OCI-LY1 (cell line): ENCODE measurements around the gene ERVMER34-1.

ENCODE experiments used
- H2AFZ ChIP-seq: fragments of 200-600 bp; sonication (generic), shearing (Covaris generic); 2 replicates; pipeline ENCODE4 v1.6.0; 2014; ENCODE audit warnings: antibody characterized with exemption, mild to moderate bottlenecking, low read length
- H3F3A ChIP-seq: fragments of 200-600 bp; sonication (generic), shearing (Covaris generic); 2 replicates; pipeline ENCODE4 v1.6.0; 2014; ENCODE audit warnings: mild to moderate bottlenecking, antibody characterized with exemption, low read length, moderate library complexity; ENCODE audit not compliant: insufficient read depth
- H3K27ac ChIP-seq: fragments of 200-600 bp; sonication (generic); 2 replicates; pipeline ENCODE4 v1.5.1; 2014; ENCODE audit warnings: low read length, mixed run types, mild to moderate bottlenecking, low read depth; ENCODE audit not compliant: poor library complexity, severe bottlenecking
- H3K27me3 ChIP-seq: fragments of 200-600 bp; sonication (generic); 2 replicates; pipeline ENCODE4 v1.6.0; 2014; ENCODE audit warnings: antibody characterized with exemption, mild to moderate bottlenecking, low read length, moderate library complexity; ENCODE audit not compliant: insufficient read depth
- H3K36me3 ChIP-seq: fragments of 200-600 bp; sonication (generic); 2 replicates; pipeline ENCODE4 v1.6.1; 2014; ENCODE audit warnings: mild to moderate bottlenecking, antibody characterized with exemption, low read length, moderate library complexity, mixed read lengths; ENCODE audit not compliant: insufficient read depth
- H3K4me1 ChIP-seq: fragments of 200-600 bp; sonication (generic); 2 replicates; pipeline ENCODE4 v1.5.1; 2014; ENCODE audit warnings: mild to moderate bottlenecking, low read length, moderate library complexity; ENCODE audit not compliant: insufficient read depth, severe bottlenecking
- H3K4me2 ChIP-seq: fragments of 200-600 bp; sonication (generic), shearing (Covaris generic); 2 replicates; pipeline ENCODE4 v1.6.1; 2014; ENCODE audit warnings: low read length
- H3K4me3 ChIP-seq: fragments of 200-600 bp; sonication (generic); 2 replicates; pipeline ENCODE4 v1.5.1; 2014; ENCODE audit warnings: low read length, low read depth, mild to moderate bottlenecking, mixed read lengths; ENCODE audit not compliant: poor library complexity, severe bottlenecking
- H3K79me2 ChIP-seq: fragments of 200-600 bp; shearing (Covaris generic); 2 replicates; pipeline ENCODE4 v1.6.1; 2016; ENCODE audit warnings: mixed run types, low read length, mixed read lengths; ENCODE audit not compliant: insufficient read depth
- H3K9ac ChIP-seq: fragments of 200-600 bp; sonication (generic), shearing (Covaris generic); 2 replicates; pipeline ENCODE4 v1.6.1; 2014; ENCODE audit warnings: mild to moderate bottlenecking, low read length, mixed read lengths
- H3K9me2 ChIP-seq: fragments of 200-600 bp; sonication (generic), shearing (Covaris generic); 2 replicates; pipeline ENCODE4 v1.6.1; 2014; ENCODE audit warnings: low read depth, mild to moderate bottlenecking, low read length, mixed read lengths
- H3K9me3 ChIP-seq: fragments of 200-600 bp; shearing (Covaris generic); 2 replicates; pipeline ENCODE4 v1.6.1; 2014; ENCODE audit warnings: low read length, mixed read lengths
- H4K20me1 ChIP-seq: fragments of 200-600 bp; sonication (generic), shearing (Covaris generic); 2 replicates; pipeline ENCODE4 v1.6.0; 2016; ENCODE audit warnings: mild to moderate bottlenecking, low read length; ENCODE audit not compliant: insufficient read depth
- CTCF ChIP-seq: fragments of 200-600 bp; sonication (generic), shearing (Covaris generic); IDR thresholded peaks from 2 replicates; pipeline ENCODE4 v1.5.1; 2017; ENCODE audit warnings: mild to moderate bottlenecking, antibody characterized with exemption, low read length, moderate library complexity, mixed read lengths
- EZH2 ChIP-seq: fragments of 200-600 bp; sonication (generic), shearing (Covaris generic); IDR thresholded peaks from 2 replicates; pipeline ENCODE4 v1.8.0; 2017; ENCODE audit warnings: borderline replicate concordance, mixed run types, mild to moderate bottlenecking, antibody characterized with exemption, low read length, moderate library complexity, mixed read lengths

Gene ERVMER34-1, protein sequence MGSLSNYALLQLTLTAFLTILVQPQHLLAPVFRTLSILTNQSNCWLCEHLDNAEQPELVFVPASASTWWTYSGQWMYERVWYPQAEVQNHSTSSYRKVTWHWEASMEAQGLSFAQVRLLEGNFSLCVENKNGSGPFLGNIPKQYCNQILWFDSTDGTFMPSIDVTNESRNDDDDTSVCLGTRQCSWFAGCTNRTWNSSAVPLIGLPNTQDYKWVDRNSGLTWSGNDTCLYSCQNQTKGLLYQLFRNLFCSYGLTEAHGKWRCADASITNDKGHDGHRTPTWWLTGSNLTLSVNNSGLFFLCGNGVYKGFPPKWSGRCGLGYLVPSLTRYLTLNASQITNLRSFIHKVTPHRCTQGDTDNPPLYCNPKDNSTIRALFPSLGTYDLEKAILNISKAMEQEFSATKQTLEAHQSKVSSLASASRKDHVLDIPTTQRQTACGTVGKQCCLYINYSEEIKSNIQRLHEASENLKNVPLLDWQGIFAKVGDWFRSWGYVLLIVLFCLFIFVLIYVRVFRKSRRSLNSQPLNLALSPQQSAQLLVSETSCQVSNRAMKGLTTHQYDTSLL

GRCh38 chr4:52750819-52751486 lies at the start of gene ERVMER34-1:
TSS of gene ERVMER34-1 (minus strand) at chr4:52751425. CDS start at chr4:52745520, 5,905 bp downstream.
- no peak within 1 kb of the TSS for H2AFZ ChIP-seq
- H3K27me3 ChIP-seq, result no peaks in the 10 kb centered on the region
- no peaks in the 10 kb centered on the region for H3K79me2 ChIP-seq
- no peak for TF ChIP-seq EZH2
- no peak for TF ChIP-seq CTCF
- H3K9me2 ChIP-seq, result no peaks in the 10 kb centered on the region
- H4K20me1 ChIP-seq, result no peaks in the 10 kb centered on the region
- no peak within 1 kb of the TSS for H3K4me2 ChIP-seq
- H3K36me3 ChIP-seq, result no peaks in the 10 kb centered on the region
- no peak within 1 kb of the TSS for H3K9ac ChIP-seq
- H3K4me3 ChIP-seq, result no peak within 1 kb of the TSS
- no peak within 1 kb of the TSS for H3K27ac ChIP-seq
- no peaks in the 10 kb centered on the region for H3F3A ChIP-seq
- no peaks in the 10 kb centered on the region for H3K9me3 ChIP-seq
- no peaks in the 10 kb centered on the region for H3K4me1 ChIP-seq

DNA sequence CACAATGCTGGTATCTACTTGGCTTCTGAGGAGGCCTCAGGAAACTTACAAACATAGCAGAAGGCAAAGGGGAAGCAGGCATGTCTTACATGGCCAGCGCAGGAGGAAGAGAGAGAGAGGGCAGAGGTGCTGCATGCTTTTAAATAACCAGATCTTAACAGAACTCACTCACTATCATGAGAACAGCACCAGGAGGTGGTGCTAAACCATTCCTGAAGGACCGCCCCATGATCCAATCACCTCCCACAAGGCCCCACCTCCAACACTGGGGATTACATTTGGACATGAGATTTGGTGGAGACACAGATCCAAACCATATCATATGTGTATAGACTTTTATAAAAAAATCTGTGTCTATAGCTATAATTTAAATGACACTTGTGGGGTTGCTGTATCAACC lies 48.6 kb upstream of the ERVMER34-1 start:
- Histone ChIP-seq H3K4me1 (no peaks in the 10 kb centered on the region), H3K4me3 (no peak overlapping the region), H3K79me2 (no peaks in the 10 kb centered on the region), H3K9ac (no peak overlapping the region), H3K27me3 (no peaks in the 10 kb centered on the region), H3K4me2 (no peak overlapping the region), H3K27ac (no peak overlapping the region), H4K20me1 (no peaks in the 10 kb centered on the region), H2AFZ (no peak overlapping the region), H3F3A (no peaks in the 10 kb centered on the region), H3K9me3 (no peaks in the 10 kb centered on the region), H3K36me3 (no peaks in the 10 kb centered on the region), H3K9me2 (no peaks in the 10 kb centered on the region)
- TF ChIP-seq EZH2 (no peak), CTCF (no peak)

GRCh38 chr4:52795533-52795932 lies 44.3 kb upstream of the ERVMER34-1 start:
- no peak for TF ChIP-seq EZH2
- no peak for TF ChIP-seq CTCF
- Histone ChIP-seq H3F3A (no peaks in the 10 kb centered on the region), H3K36me3 (no peaks in the 10 kb centered on the region), H4K20me1 (no peaks in the 10 kb centered on the region), H3K9ac (no peak overlapping the region), H3K4me1 (no peaks in the 10 kb centered on the region), H3K27me3 (no peaks in the 10 kb centered on the region), H3K9me3 (no peaks in the 10 kb centered on the region), H3K9me2 (no peaks in the 10 kb centered on the region), H2AFZ (no peak overlapping the region), H3K4me2 (no peak overlapping the region), H3K27ac (no peak overlapping the region), H3K4me3 (no peak overlapping the region), H3K79me2 (no peaks in the 10 kb centered on the region)
